ENCODE data around the gene CBFB. TPM values are rescaled to one million over a fixed set of nuclear protein-coding genes. Genes with fewer than 3 reads are reported as not detected.

Gene CBFB
- total RNA-seq, 4 donors from 2014 or later: 38.9 to 105 (median 96.5) TPM

- Histone ChIP-seq H3K4me3 (no peak overlapping the region), H3K36me3 (no peaks in the 10 kb centered on the region), H3K27me3 (no peaks in the 10 kb centered on the region), H3K4me1 (peaks cover 6 to 17% of the 10 kb centered on the region in 2 donors), H3K9me3 (no peaks in the 10 kb centered on the region), H3K27ac (no peak overlapping the region)
- in situ Hi-C loops (cut with MboI; ENCODE audit: low sequenced_read_pairs in 4 of 4): no loop called here
- no peak for DNase-seq
- no peak for ATAC-seq
- TF ChIP-seq POLR2A (IDR thresholded peaks at IDR 0.05) (no peak), CTCF (IDR thresholded peaks at IDR 0.05 in 4 of 5, conservative IDR thresholded peaks at IDR 0.05 in 1 of 5) (no peak)
- intact Hi-C loops (cut with DNase I; ENCODE audit: low total_unique reads): no loop called here
Observed at GRCh38 chr16:67052399-67052798, 23.4 kb downstream of the CBFB start.

- TF ChIP-seq POLR2A (IDR thresholded peaks at IDR 0.05): no peak
- no peak for TF ChIP-seq CTCF (IDR thresholded peaks at IDR 0.05 in 4 of 5, conservative IDR thresholded peaks at IDR 0.05 in 1 of 5)
- Histone ChIP-seq H3K4me3 (no peak overlapping the region), H3K27ac (peak overlapping the region; percentile 20 to 87 (median 82)), H3K36me3 (no peaks in the 10 kb centered on the region), H3K9me3 (no peaks in the 10 kb centered on the region), H3K4me1 (peaks cover 6 to 23% of the 10 kb centered on the region in 2 donors), H3K27me3 (no peaks in the 10 kb centered on the region)
- in situ Hi-C loops (cut with MboI; ENCODE audit: low sequenced_read_pairs in 4 of 4) (no loop called here), intact Hi-C loops (cut with DNase I; ENCODE audit: low total_unique reads) (no loop called here)
- DNase-seq (no peak), ATAC-seq (no peak)
Observed at GRCh38 chr16:67053767-67054334, 24.9 kb downstream of the CBFB start.

- ATAC-seq: no peak
- TF ChIP-seq POLR2A (IDR thresholded peaks at IDR 0.05) (no peak), CTCF (IDR thresholded peaks at IDR 0.05 in 4 of 5, conservative IDR thresholded peaks at IDR 0.05 in 1 of 5) (no peak)
- in situ Hi-C loops (cut with MboI; ENCODE audit: low sequenced_read_pairs in 4 of 4) (no loop called here), intact Hi-C loops (cut with DNase I; ENCODE audit: low total_unique reads) (no loop called here)
- Histone ChIP-seq H3K4me3 (no peak overlapping the region), H3K36me3 (no peaks in the 10 kb centered on the region), H3K27ac (peak overlapping the region; percentile 79 to 87 (median 86)), H3K9me3 (no peaks in the 10 kb centered on the region), H3K27me3 (no peaks in the 10 kb centered on the region), H3K4me1 (peaks cover 6 to 23% of the 10 kb centered on the region in 2 donors)
- no peak for DNase-seq
Observed at GRCh38 chr16:67054901-67055300, 26.0 kb downstream of the CBFB start.

GRCh38 chr16:67055712-67056487 lies 27.0 kb downstream of the CBFB start:
- ATAC-seq (peak; percentile 98 to 99), DNase-seq (peak; percentile 25 to 40)
- in situ Hi-C loops (cut with MboI; ENCODE audit: low sequenced_read_pairs in 4 of 4) (no loop called here), intact Hi-C loops (cut with DNase I; ENCODE audit: low total_unique reads) (no loop called here)
- no peak overlapping the region for H3K4me3 ChIP-seq
- H3K4me1 ChIP-seq: peaks cover 6 to 23% of the 10 kb centered on the region in 2 donors
- no peaks in the 10 kb centered on the region for H3K9me3 ChIP-seq
- peak overlapping the region; percentile 79 to 87 (median 86) for H3K27ac ChIP-seq
- TF ChIP-seq POLR2A (IDR thresholded peaks at IDR 0.05): no peak
- TF ChIP-seq CTCF (IDR thresholded peaks at IDR 0.05 in 4 of 5, conservative IDR thresholded peaks at IDR 0.05 in 1 of 5): no peak
- H3K27me3 ChIP-seq: no peaks in the 10 kb centered on the region
- H3K36me3 ChIP-seq: no peaks in the 10 kb centered on the region
